SK-N-SH treated with all-trans-retinoic acid at 6 μM for 48 hours (cell line): ENCODE measurements around the gene CACNA1G.

Experiments
- ATAC-seq: fragments of 200-7000 bp; cut with Tn5 transposase; 3 replicates; pipeline ENCODE4 v1.9.1; 2020; ENCODE audit warnings: mild to moderate bottlenecking, moderate library complexity
- ARNTL ChIP-seq: fragments of 450-650 bp; formaldehyde crosslinking; IDR thresholded peaks from 2 replicates; pipeline ENCODE4 v1.5.0; 2020; ENCODE audit warnings: low read depth, mild to moderate bottlenecking, moderate library complexity, borderline replicate concordance
- BACH2 ChIP-seq: fragments of 250-450 bp; sonication (Bioruptor Pico); IDR thresholded peaks from 2 replicates; pipeline ENCODE4 v1.9.0; 2021; ENCODE audit warnings: mild to moderate bottlenecking, borderline replicate concordance
- CSDC2 ChIP-seq: fragments of 250-450 bp; sonication (Bioruptor Pico); IDR thresholded peaks from 2 replicates; pipeline ENCODE4 v1.5.0; 2020; ENCODE audit warnings: mild to moderate bottlenecking, moderate library complexity
- ESRRG ChIP-seq: fragments of 250-450 bp; sonication (Bioruptor Pico); IDR thresholded peaks from 2 replicates; pipeline ENCODE4 v1.6.1; 2021; ENCODE audit warnings: mild to moderate bottlenecking
- ISL1 ChIP-seq: fragments of 250-450 bp; sonication (Bioruptor Pico); IDR thresholded peaks from 2 replicates; pipeline ENCODE4 v2.1.2; 2022; ENCODE audit warnings: mild to moderate bottlenecking, moderate library complexity
- OSR1 ChIP-seq: fragments of 250-450 bp; sonication (Bioruptor Pico); IDR thresholded peaks from 2 replicates; pipeline ENCODE4 v1.8.0; 2022; ENCODE audit warnings: moderate library complexity, mild to moderate bottlenecking, inconsistent platforms
- PATZ1 ChIP-seq: fragments of 250-450 bp; sonication (Bioruptor Pico); IDR thresholded peaks from 2 replicates; pipeline ENCODE4 v1.8.0; 2020; ENCODE audit warnings: mild to moderate bottlenecking, moderate library complexity, borderline replicate concordance
- POU6F1 ChIP-seq: fragments of 250-450 bp; sonication (Bioruptor Pico); IDR thresholded peaks from 2 replicates; pipeline ENCODE4 v1.8.0; 2021; ENCODE audit warnings: low read depth, mild to moderate bottlenecking, moderate library complexity, borderline replicate concordance
- PPARA ChIP-seq: fragments of 250-450 bp; sonication (Bioruptor Pico); IDR thresholded peaks from 2 replicates; pipeline ENCODE4 v1.5.0; 2020; ENCODE audit warnings: mild to moderate bottlenecking, borderline replicate concordance
- RARB ChIP-seq: fragments of 250-450 bp; sonication (Bioruptor Pico); IDR thresholded peaks from 2 replicates; pipeline ENCODE4 v1.8.0; 2021; ENCODE audit warnings: mild to moderate bottlenecking, moderate library complexity
- TCF4 ChIP-seq: fragments of 250-450 bp; sonication (Bioruptor Pico); IDR thresholded peaks from 2 replicates; pipeline ENCODE4 v1.8.0; 2021; ENCODE audit warnings: mild to moderate bottlenecking, moderate library complexity, borderline replicate concordance
- TOX ChIP-seq: fragments of 250-450 bp; sonication (Bioruptor Pico); IDR thresholded peaks from 2 replicates; pipeline ENCODE4 v1.8.0; 2021; ENCODE audit warnings: mild to moderate bottlenecking, moderate library complexity, borderline replicate concordance
- ZFP3 ChIP-seq: fragments of 250-450 bp; sonication (Bioruptor Pico); IDR thresholded peaks from 2 replicates; pipeline ENCODE4 v1.5.0; 2020; ENCODE audit warnings: mild to moderate bottlenecking, moderate library complexity
- ZFP30 ChIP-seq: fragments of 450-650 bp; formaldehyde crosslinking; IDR thresholded peaks from 2 replicates; pipeline ENCODE4 v1.5.0; 2022; ENCODE audit warnings: mild to moderate bottlenecking, moderate library complexity
- ZNF565 ChIP-seq: fragments of 450-650 bp; formaldehyde crosslinking; conservative IDR thresholded peaks from 2 replicates; pipeline ENCODE4 v1.5.0; 2020; ENCODE audit warnings: low read depth, mild to moderate bottlenecking, moderate library complexity
- ZNF70 ChIP-seq: fragments of 450-650 bp; formaldehyde crosslinking; IDR thresholded peaks from 2 replicates; pipeline ENCODE4 v1.5.0; 2020; ENCODE audit warnings: mild to moderate bottlenecking, moderate library complexity
- ZNF8 ChIP-seq: fragments of 450-650 bp; formaldehyde crosslinking; IDR thresholded peaks from 2 replicates; pipeline ENCODE4 v1.5.0; 2020; ENCODE audit warnings: mild to moderate bottlenecking, moderate library complexity
- TF ChIP-seq, protein P1 (sequence below): fragments of 250-450 bp; sonication (Bioruptor Pico); IDR thresholded peaks from 2 replicates; pipeline ENCODE4 v1.5.1; 2021; ENCODE audit warnings: mild to moderate bottlenecking, moderate library complexity
- TF ChIP-seq, protein P2 (sequence below): fragments of 250-450 bp; sonication (Bioruptor Pico); IDR thresholded peaks from 2 replicates; pipeline ENCODE4 v1.5.0; 2020; ENCODE audit warnings: mild to moderate bottlenecking, moderate library complexity
- TF ChIP-seq, protein P3 (sequence below): fragments of 250-450 bp; sonication (Bioruptor Pico); IDR thresholded peaks from 2 replicates; pipeline ENCODE4 v1.5.1; 2020; ENCODE audit warnings: low read depth, mild to moderate bottlenecking, moderate library complexity

The CACNA1G gene

DNA sequence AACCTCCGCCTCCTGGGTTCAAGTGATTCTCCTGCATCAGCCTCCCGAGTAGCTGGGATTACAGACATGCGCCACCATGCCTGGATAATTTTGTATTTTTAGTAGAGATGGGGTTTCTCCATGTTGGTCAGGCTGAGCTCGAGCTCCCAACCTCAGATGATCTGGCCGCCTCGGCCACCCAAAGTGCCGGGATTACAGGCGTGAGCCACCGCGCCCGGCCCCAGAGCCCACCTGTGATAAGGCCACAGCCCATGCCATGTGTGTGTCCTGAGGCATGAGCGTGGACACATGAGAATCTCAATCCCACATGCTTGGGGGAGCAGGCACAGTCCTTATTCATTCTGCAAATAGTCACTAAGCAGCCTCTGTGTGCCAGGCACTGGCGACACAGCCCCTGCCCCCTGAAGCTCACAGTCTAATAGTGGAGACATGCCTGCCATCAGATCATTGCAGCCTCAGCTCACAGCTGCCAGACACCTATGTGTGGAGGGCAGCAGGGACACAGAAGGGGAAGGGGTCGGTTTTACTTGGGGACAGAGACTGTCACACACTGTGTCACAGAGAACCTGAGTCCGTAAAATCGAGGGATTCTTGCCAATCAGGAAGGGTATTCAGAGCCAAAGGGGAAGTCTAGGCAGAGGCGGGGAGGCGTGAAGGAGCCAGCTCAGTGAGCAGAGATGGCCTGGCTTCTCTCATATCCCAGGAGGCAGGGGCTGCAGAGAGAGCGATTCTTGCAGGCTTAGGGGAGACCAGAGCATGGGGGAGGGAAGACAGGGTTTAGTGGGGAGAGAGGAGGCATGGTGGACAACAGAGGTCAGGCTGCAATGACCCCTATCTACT is 64.7 kb downstream of the CACNA1G start:
- ATAC-seq: no peak

GRCh38 chr17:50626037-50626574 is 65.6 kb downstream of the CACNA1G start:
- ATAC-seq: peak; percentile 94
- TF ChIP-seq, protein P1, sequence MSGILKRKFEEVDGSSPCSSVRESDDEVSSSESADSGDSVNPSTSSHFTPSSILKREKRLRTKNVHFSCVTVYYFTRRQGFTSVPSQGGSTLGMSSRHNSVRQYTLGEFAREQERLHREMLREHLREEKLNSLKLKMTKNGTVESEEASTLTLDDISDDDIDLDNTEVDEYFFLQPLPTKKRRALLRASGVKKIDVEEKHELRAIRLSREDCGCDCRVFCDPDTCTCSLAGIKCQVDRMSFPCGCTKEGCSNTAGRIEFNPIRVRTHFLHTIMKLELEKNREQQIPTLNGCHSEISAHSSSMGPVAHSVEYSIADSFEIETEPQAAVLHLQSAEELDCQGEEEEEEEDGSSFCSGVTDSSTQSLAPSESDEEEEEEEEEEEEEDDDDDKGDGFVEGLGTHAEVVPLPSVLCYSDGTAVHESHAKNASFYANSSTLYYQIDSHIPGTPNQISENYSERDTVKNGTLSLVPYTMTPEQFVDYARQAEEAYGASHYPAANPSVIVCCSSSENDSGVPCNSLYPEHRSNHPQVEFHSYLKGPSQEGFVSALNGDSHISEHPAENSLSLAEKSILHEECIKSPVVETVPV: no peak
- TF ChIP-seq ZFP30 (no peak), ZFP3 (CRISPR knock-in tag) (no peak), POU6F1 (CRISPR knock-in tag) (no peak), ISL1 (CRISPR knock-in tag) (no peak), PPARA (no peak), CSDC2 (no peak), ARNTL (no peak), OSR1 (CRISPR knock-in tag) (no peak), ZNF8 (no peak), BACH2 (CRISPR knock-in tag) (no peak), RARB (CRISPR knock-in tag) (no peak)
- TF ChIP-seq, protein P2, sequence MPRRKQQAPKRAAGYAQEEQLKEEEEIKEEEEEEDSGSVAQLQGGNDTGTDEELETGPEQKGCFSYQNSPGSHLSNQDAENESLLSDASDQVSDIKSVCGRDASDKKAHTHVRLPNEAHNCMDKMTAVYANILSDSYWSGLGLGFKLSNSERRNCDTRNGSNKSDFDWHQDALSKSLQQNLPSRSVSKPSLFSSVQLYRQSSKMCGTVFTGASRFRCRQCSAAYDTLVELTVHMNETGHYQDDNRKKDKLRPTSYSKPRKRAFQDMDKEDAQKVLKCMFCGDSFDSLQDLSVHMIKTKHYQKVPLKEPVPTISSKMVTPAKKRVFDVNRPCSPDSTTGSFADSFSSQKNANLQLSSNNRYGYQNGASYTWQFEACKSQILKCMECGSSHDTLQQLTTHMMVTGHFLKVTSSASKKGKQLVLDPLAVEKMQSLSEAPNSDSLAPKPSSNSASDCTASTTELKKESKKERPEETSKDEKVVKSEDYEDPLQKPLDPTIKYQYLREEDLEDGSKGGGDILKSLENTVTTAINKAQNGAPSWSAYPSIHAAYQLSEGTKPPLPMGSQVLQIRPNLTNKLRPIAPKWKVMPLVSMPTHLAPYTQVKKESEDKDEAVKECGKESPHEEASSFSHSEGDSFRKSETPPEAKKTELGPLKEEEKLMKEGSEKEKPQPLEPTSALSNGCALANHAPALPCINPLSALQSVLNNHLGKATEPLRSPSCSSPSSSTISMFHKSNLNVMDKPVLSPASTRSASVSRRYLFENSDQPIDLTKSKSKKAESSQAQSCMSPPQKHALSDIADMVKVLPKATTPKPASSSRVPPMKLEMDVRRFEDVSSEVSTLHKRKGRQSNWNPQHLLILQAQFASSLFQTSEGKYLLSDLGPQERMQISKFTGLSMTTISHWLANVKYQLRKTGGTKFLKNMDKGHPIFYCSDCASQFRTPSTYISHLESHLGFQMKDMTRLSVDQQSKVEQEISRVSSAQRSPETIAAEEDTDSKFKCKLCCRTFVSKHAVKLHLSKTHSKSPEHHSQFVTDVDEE: no peak
- TF ChIP-seq, all 23 proteins: peak for 0

More for the DNA sequence above, 64.7 kb downstream of the CACNA1G start:
- TF ChIP-seq TCF4 (no peak), ISL1 (CRISPR knock-in tag) (no peak), ZNF70 (CRISPR knock-in tag) (no peak), POU6F1 (CRISPR knock-in tag) (no peak)
- TF ChIP-seq, protein P3, sequence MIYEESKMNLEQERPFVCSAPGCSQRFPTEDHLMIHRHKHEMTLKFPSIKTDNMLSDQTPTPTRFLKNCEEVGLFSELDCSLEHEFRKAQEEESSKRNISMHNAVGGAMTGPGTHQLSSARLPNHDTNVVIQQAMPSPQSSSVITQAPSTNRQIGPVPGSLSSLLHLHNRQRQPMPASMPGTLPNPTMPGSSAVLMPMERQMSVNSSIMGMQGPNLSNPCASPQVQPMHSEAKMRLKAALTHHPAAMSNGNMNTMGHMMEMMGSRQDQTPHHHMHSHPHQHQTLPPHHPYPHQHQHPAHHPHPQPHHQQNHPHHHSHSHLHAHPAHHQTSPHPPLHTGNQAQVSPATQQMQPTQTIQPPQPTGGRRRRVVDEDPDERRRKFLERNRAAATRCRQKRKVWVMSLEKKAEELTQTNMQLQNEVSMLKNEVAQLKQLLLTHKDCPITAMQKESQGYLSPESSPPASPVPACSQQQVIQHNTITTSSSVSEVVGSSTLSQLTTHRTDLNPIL: no peak

GRCh38 chr17:50627036-50627781 is 66.7 kb downstream of the CACNA1G start:
- no peak for ATAC-seq
- TF ChIP-seq RARB (CRISPR knock-in tag) (no peak), POU6F1 (CRISPR knock-in tag) (no peak), PPARA (no peak), ESRRG (no peak), ZNF8 (no peak), ZFP30 (no peak), PATZ1 (CRISPR knock-in tag) (no peak), ZNF70 (CRISPR knock-in tag) (no peak), TCF4 (no peak), ZNF565 (CRISPR knock-in tag) (no peak), OSR1 (CRISPR knock-in tag) (no peak), TOX (CRISPR knock-in tag) (no peak), BACH2 (CRISPR knock-in tag) (no peak)
- TF ChIP-seq, protein P1: no peak
